ENCODE data around the gene PPT2. TPM values are rescaled to one million over a fixed set of nuclear protein-coding genes. Genes with fewer than 3 reads are reported as not detected.

The PPT2 gene
- total RNA-seq, 4 donors from 2014 or later = 16.0 to 120 (median 25.5) TPM

GRCh38 chr6:32179766-32180405 lies 25.9 kb downstream of the PPT2 start:
- 67% methylated on average over 5 to 8 of the region's 10 CpGs for WGBS, 2 donors (ENCODE audit: low coverage in 1 of 2)
- peak overlapping the region in 3 of 4 donors; percentile 90 to 98 (median 97) for H3K27ac ChIP-seq

GRCh38 chr6:32181148-32181702 lies 27.3 kb downstream of the PPT2 start:
- TF ChIP-seq POLR2AphosphoS5 (IDR thresholded peaks at IDR 0.05) (no peak), POLR2A (IDR thresholded peaks at IDR 0.05) (no peak), EP300 (IDR thresholded peaks at IDR 0.05) (no peak), CTCF (IDR thresholded peaks at IDR 0.05) (no peak)
- 85 to 87% methylated on average over 9 of the region's 15 CpGs for WGBS, 2 donors (ENCODE audit: low coverage in 1 of 2)
- Histone ChIP-seq H3K27ac (peak overlapping the region in 2 of 4 donors; percentile 97 to 99), H3K9me3 (no peaks in the 10 kb centered on the region), H3K4me1 (peaks cover 0 to 78% (median 36%) of the 10 kb centered on the region in 3 donors), H3K36me3 (peaks cover 0 to 50% of the 10 kb centered on the region in 2 donors), H3K4me3 (no peak overlapping the region), H3K27me3 (no peaks in the 10 kb centered on the region)
- ATAC-seq = no peak

More at GRCh38 chr6:32179766-32180405, 25.9 kb downstream of the PPT2 start:
- Histone ChIP-seq H3K4me3 (peak overlapping the region in 1 of 2 donors; percentile 62), H3K4me1 (peaks cover 0 to 75% (median 37%) of the 10 kb centered on the region in 3 donors), H3K36me3 (peaks cover 0 to 47% of the 10 kb centered on the region in 2 donors), H3K27me3 (no peaks in the 10 kb centered on the region), H3K9me3 (no peaks in the 10 kb centered on the region)
- ATAC-seq = no peak
- TF ChIP-seq EP300 (IDR thresholded peaks at IDR 0.05) (no peak), CTCF (IDR thresholded peaks at IDR 0.05) (no peak), POLR2A (IDR thresholded peaks at IDR 0.05) (no peak), POLR2AphosphoS5 (IDR thresholded peaks at IDR 0.05) (no peak)

- Histone ChIP-seq H3K27ac (peak overlapping the region in 3 of 4 donors; percentile 64 to 99 (median 97)), H3K36me3 (peaks cover 0 to 58% of the 10 kb centered on the region in 2 donors), H3K27me3 (no peaks in the 10 kb centered on the region), H3K4me3 (no peak overlapping the region), H3K4me1 (peaks cover 0 to 78% (median 37%) of the 10 kb centered on the region in 3 donors), H3K9me3 (no peaks in the 10 kb centered on the region)
- 79% methylated on average over 7 of the region's 10 CpGs; no CpG with 5 or more reads in 1 of the 2 donors for whole genome bisulfite sequencing, 2 donors (ENCODE audit: low coverage in 1 of 2)
- ATAC-seq = no peak
- TF ChIP-seq POLR2AphosphoS5 (IDR thresholded peaks at IDR 0.05) (no peak), CTCF (IDR thresholded peaks at IDR 0.05) (no peak), POLR2A (IDR thresholded peaks at IDR 0.05) (no peak), EP300 (IDR thresholded peaks at IDR 0.05) (no peak)
These were observed 28.1 kb downstream of the PPT2 start for GRCh38 chr6:32181915-32182529.

- WGBS, 2 donors (ENCODE audit: low coverage in 1 of 2) = 69% methylated on average over 3 of the region's 10 CpGs; no CpG with 5 or more reads in 1 of the 2 donors
- H3K4me3 ChIP-seq = no peak overlapping the region
- no peak for ATAC-seq
- peaks cover 0 to 64% of the 10 kb centered on the region in 2 donors for H3K36me3 ChIP-seq
- peak overlapping the region in 3 of 4 donors; percentile 64 to 99 (median 97) for H3K27ac ChIP-seq
- peaks cover 0 to 80% (median 43%) of the 10 kb centered on the region in 3 donors for H3K4me1 ChIP-seq
- no peaks in the 10 kb centered on the region for H3K27me3 ChIP-seq
- TF ChIP-seq POLR2A (IDR thresholded peaks at IDR 0.05) (no peak), CTCF (IDR thresholded peaks at IDR 0.05) (no peak), EP300 (IDR thresholded peaks at IDR 0.05) (no peak), POLR2AphosphoS5 (IDR thresholded peaks at IDR 0.05) (no peak)
- H3K9me3 ChIP-seq = no peaks in the 10 kb centered on the region
These were observed 28.6 kb downstream of the PPT2 start for GRCh38 chr6:32182555-32182981.

Measured in gastroesophageal sphincter (tissue), 4 donors.